Uterus (tissue), 2 donors: ENCODE measurements around the gene SYPL1.

Experiments
- CTCF ChIP-seq, 4 experiments: fragments of 200-600 bp in 2 of 4; fragments of 450-650 bp in 2 of 4; sonication (generic) in 2 of 4; IDR thresholded peaks; one replicate each; pipeline ENCODE4 v1.5.1; 2016 to 2019; ENCODE audit warnings: antibody characterized with exemption in 4 of 4, mild to moderate bottlenecking in 2 of 4, moderate library complexity in 1 of 4
- POLR2A ChIP-seq, 2 donors: fragments of 450-650 bp; IDR thresholded peaks; one replicate each; pipeline ENCODE4 v1.6.1; 2016; ENCODE audit warnings: antibody characterized with exemption in 2 of 2, mild to moderate bottlenecking in 1 of 2, moderate library complexity in 1 of 2

GRCh38 chr7:106117786-106118544, 5.9 kb upstream of the SYPL1 start:
- TF ChIP-seq CTCF (IDR thresholded peaks at IDR 0.05), result no peak
- no peak for TF ChIP-seq POLR2A (IDR thresholded peaks at IDR 0.05)
